Measurements from ENCODE around the gene KCNIP3.

The KCNIP3 gene

DNA sequence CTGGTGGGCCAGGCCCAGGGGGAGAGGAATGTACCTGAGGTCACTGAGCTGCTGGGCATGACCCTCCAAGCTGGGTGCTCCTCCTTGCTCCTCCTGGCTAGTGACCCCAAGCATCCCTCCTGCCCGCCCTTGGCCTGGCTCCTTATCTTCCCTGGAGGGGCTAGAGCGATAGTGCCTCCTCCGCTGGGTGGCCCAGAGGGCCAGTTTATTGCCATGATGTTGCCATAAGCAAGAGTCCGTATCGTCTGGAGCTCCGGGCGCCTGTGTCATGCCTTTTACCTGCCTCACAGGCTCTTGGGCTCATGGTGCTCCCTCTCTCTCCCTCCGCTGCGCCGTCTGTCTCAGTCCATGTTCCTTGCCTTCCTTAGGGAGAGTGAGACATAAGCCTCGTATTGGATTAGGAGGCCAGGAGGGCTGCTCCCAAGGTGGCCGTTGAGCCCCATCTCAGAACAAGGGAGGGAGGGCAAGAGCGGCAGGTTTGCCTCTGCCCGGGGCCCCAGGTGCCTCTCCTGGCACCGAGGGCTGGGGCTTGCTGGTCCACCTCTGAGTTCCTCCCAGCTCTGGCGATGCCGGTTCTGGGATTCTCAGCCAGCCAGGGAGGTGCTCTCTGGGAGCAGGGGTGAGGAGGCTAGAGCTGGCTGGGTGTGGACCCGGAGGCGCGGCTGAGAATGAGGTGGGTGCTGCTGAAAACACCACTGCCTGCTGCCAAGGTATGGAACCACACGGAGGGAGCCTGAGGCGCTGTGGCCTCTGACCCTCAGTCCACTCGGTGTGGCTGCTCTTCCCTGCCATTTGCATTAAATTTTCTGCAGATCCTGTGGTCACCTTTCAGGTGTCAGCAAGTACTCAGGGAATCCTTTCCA is 22.6 kb downstream of the KCNIP3 start:
- no peak for ATAC-seq
- TF ChIP-seq ARNTL (CRISPR knock-in tag; IDR thresholded peaks at IDR 0.05; ENCODE audit: borderline replicate concordance, low read depth) (no peak), ESRRG (CRISPR knock-in tag; IDR thresholded peaks at IDR 0.05) (no peak), TCF4 (CRISPR knock-in tag; IDR thresholded peaks at IDR 0.05; ENCODE audit: borderline replicate concordance) (no peak), PPARA (CRISPR knock-in tag; IDR thresholded peaks at IDR 0.05; ENCODE audit: borderline replicate concordance) (no peak), CSDC2 (CRISPR knock-in tag; IDR thresholded peaks at IDR 0.05) (no peak), ZNF8 (CRISPR knock-in tag; IDR thresholded peaks at IDR 0.05) (no peak), ZFP3 (CRISPR knock-in tag; IDR thresholded peaks at IDR 0.05) (no peak), OSR1 (CRISPR knock-in tag; IDR thresholded peaks at IDR 0.05) (no peak), ZNF70 (CRISPR knock-in tag; IDR thresholded peaks at IDR 0.05) (no peak), GLIS3 (CRISPR knock-in tag; IDR thresholded peaks at IDR 0.05) (no peak), ZFP30 (CRISPR knock-in tag; IDR thresholded peaks at IDR 0.05) (no peak), BACH2 (CRISPR knock-in tag; IDR thresholded peaks at IDR 0.05; ENCODE audit: borderline replicate concordance) (no peak), SNAI2 (CRISPR knock-in tag; IDR thresholded peaks at IDR 0.05) (no peak), RARB (CRISPR knock-in tag; IDR thresholded peaks at IDR 0.05) (no peak), ZNF565 (CRISPR knock-in tag; conservative IDR thresholded peaks at IDR 0.05; ENCODE audit: low read depth) (no peak), ISL1 (CRISPR knock-in tag; IDR thresholded peaks at IDR 0.05) (no peak)
- TF ChIP-seq, protein P1, sequence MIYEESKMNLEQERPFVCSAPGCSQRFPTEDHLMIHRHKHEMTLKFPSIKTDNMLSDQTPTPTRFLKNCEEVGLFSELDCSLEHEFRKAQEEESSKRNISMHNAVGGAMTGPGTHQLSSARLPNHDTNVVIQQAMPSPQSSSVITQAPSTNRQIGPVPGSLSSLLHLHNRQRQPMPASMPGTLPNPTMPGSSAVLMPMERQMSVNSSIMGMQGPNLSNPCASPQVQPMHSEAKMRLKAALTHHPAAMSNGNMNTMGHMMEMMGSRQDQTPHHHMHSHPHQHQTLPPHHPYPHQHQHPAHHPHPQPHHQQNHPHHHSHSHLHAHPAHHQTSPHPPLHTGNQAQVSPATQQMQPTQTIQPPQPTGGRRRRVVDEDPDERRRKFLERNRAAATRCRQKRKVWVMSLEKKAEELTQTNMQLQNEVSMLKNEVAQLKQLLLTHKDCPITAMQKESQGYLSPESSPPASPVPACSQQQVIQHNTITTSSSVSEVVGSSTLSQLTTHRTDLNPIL (CRISPR knock-in tag; IDR thresholded peaks at IDR 0.05; ENCODE audit: low read depth): no peak
- TF ChIP-seq, protein P2, sequence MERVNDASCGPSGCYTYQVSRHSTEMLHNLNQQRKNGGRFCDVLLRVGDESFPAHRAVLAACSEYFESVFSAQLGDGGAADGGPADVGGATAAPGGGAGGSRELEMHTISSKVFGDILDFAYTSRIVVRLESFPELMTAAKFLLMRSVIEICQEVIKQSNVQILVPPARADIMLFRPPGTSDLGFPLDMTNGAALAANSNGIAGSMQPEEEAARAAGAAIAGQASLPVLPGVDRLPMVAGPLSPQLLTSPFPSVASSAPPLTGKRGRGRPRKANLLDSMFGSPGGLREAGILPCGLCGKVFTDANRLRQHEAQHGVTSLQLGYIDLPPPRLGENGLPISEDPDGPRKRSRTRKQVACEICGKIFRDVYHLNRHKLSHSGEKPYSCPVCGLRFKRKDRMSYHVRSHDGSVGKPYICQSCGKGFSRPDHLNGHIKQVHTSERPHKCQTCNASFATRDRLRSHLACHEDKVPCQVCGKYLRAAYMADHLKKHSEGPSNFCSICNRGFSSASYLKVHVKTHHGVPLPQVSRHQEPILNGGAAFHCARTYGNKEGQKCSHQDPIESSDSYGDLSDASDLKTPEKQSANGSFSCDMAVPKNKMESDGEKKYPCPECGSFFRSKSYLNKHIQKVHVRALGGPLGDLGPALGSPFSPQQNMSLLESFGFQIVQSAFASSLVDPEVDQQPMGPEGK (CRISPR knock-in tag; IDR thresholded peaks at IDR 0.05; ENCODE audit: borderline replicate concordance): no peak
- TF ChIP-seq, protein P3, sequence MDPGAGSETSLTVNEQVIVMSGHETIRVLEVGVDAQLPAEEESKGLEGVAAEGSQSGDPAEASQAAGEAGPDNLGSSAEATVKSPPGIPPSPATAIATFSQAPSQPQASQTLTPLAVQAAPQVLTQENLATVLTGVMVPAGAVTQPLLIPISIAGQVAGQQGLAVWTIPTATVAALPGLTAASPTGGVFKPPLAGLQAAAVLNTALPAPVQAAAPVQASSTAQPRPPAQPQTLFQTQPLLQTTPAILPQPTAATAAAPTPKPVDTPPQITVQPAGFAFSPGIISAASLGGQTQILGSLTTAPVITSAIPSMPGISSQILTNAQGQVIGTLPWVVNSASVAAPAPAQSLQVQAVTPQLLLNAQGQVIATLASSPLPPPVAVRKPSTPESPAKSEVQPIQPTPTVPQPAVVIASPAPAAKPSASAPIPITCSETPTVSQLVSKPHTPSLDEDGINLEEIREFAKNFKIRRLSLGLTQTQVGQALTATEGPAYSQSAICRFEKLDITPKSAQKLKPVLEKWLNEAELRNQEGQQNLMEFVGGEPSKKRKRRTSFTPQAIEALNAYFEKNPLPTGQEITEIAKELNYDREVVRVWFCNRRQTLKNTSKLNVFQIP (CRISPR knock-in tag; IDR thresholded peaks at IDR 0.05; ENCODE audit: borderline replicate concordance, low read depth): no peak
- TF ChIP-seq, protein P4, sequence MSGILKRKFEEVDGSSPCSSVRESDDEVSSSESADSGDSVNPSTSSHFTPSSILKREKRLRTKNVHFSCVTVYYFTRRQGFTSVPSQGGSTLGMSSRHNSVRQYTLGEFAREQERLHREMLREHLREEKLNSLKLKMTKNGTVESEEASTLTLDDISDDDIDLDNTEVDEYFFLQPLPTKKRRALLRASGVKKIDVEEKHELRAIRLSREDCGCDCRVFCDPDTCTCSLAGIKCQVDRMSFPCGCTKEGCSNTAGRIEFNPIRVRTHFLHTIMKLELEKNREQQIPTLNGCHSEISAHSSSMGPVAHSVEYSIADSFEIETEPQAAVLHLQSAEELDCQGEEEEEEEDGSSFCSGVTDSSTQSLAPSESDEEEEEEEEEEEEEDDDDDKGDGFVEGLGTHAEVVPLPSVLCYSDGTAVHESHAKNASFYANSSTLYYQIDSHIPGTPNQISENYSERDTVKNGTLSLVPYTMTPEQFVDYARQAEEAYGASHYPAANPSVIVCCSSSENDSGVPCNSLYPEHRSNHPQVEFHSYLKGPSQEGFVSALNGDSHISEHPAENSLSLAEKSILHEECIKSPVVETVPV (CRISPR knock-in tag; IDR thresholded peaks at IDR 0.05): no peak

DNA sequence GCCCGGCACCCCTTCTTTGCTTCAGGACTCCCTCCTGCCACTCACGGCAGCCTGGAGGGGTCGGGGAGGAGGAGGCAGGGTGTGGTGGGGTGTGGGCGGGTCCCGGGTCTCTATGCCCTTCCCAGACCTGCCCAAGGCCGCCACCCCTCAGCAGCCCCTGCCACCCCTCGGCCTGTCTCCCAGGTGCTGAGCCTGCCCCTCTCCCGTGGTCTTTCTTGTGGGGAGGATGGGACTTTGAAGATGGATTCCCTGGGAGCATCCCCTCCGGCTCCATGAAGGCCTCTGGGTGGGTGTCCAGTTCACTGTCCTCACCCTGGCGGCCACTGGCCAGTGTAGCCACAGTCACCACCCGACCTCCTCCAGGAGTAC is 23.2 kb downstream of the KCNIP3 start:
- TF ChIP-seq CSDC2 (CRISPR knock-in tag; IDR thresholded peaks at IDR 0.05): no peak
- TF ChIP-seq ZFP3 (CRISPR knock-in tag; IDR thresholded peaks at IDR 0.05): no peak
- TF ChIP-seq GLIS3 (CRISPR knock-in tag; IDR thresholded peaks at IDR 0.05): no peak
- TF ChIP-seq TCF4 (CRISPR knock-in tag; IDR thresholded peaks at IDR 0.05; ENCODE audit: borderline replicate concordance): no peak
- TF ChIP-seq ISL1 (CRISPR knock-in tag; IDR thresholded peaks at IDR 0.05): no peak
- TF ChIP-seq ZFP30 (CRISPR knock-in tag; IDR thresholded peaks at IDR 0.05): no peak
- no peak for TF ChIP-seq RARB (CRISPR knock-in tag; IDR thresholded peaks at IDR 0.05)
- TF ChIP-seq, protein P2 (CRISPR knock-in tag; IDR thresholded peaks at IDR 0.05; ENCODE audit: borderline replicate concordance): no peak
- TF ChIP-seq ZNF565 (CRISPR knock-in tag; conservative IDR thresholded peaks at IDR 0.05; ENCODE audit: low read depth): no peak
- TF ChIP-seq, protein P1 (CRISPR knock-in tag; IDR thresholded peaks at IDR 0.05; ENCODE audit: low read depth): no peak
- TF ChIP-seq BACH2 (CRISPR knock-in tag; IDR thresholded peaks at IDR 0.05; ENCODE audit: borderline replicate concordance): no peak
- TF ChIP-seq ARNTL (CRISPR knock-in tag; IDR thresholded peaks at IDR 0.05; ENCODE audit: borderline replicate concordance, low read depth): no peak
- no peak for TF ChIP-seq TOX (CRISPR knock-in tag; IDR thresholded peaks at IDR 0.05; ENCODE audit: borderline replicate concordance)
- no peak for TF ChIP-seq SNAI2 (CRISPR knock-in tag; IDR thresholded peaks at IDR 0.05)
- no peak for TF ChIP-seq PPARA (CRISPR knock-in tag; IDR thresholded peaks at IDR 0.05; ENCODE audit: borderline replicate concordance)
- TF ChIP-seq, protein P3 (CRISPR knock-in tag; IDR thresholded peaks at IDR 0.05; ENCODE audit: borderline replicate concordance, low read depth): no peak
- TF ChIP-seq OSR1 (CRISPR knock-in tag; IDR thresholded peaks at IDR 0.05): no peak
- TF ChIP-seq, protein P4 (CRISPR knock-in tag; IDR thresholded peaks at IDR 0.05): no peak
- TF ChIP-seq ZC3H10 (CRISPR knock-in tag; IDR thresholded peaks at IDR 0.05): no peak
- TF ChIP-seq ZNF8 (CRISPR knock-in tag; IDR thresholded peaks at IDR 0.05): no peak
- ATAC-seq: no peak
